Mucosa of stomach (tissue), 1 donor: ENCODE results near the gene GIGYF2.

Source experiments
- H3K27me3 ChIP-seq: one replicate; pipeline ENCODE4 v1.7.0; 2013; ENCODE audit warnings: mild to moderate bottlenecking, low read length; ENCODE audit not compliant: control insufficient read depth, insufficient read depth
- H3K36me3 ChIP-seq: one replicate; pipeline ENCODE4 v1.7.0; 2013; ENCODE audit warnings: low read length; ENCODE audit not compliant: control insufficient read depth, insufficient read depth
- H3K4me1 ChIP-seq: one replicate; pipeline ENCODE4 v1.7.0; 2013; ENCODE audit warnings: mild to moderate bottlenecking, low read length; ENCODE audit not compliant: control insufficient read depth, insufficient read depth
- H3K4me3 ChIP-seq: one replicate; pipeline ENCODE4 v1.7.0; 2013; ENCODE audit warnings: low read length
- H3K9ac ChIP-seq: one replicate; pipeline ENCODE4 v1.7.0; 2013; ENCODE audit warnings: mild to moderate bottlenecking, low read length, moderate library complexity
- H3K9me3 ChIP-seq: one replicate; pipeline ENCODE4 v1.7.0; 2013; ENCODE audit warnings: mild to moderate bottlenecking, low read length, moderate library complexity; ENCODE audit not compliant: control insufficient read depth
- donor health status: Pancreatic carcinoma.

The GIGYF2 gene

DNA sequence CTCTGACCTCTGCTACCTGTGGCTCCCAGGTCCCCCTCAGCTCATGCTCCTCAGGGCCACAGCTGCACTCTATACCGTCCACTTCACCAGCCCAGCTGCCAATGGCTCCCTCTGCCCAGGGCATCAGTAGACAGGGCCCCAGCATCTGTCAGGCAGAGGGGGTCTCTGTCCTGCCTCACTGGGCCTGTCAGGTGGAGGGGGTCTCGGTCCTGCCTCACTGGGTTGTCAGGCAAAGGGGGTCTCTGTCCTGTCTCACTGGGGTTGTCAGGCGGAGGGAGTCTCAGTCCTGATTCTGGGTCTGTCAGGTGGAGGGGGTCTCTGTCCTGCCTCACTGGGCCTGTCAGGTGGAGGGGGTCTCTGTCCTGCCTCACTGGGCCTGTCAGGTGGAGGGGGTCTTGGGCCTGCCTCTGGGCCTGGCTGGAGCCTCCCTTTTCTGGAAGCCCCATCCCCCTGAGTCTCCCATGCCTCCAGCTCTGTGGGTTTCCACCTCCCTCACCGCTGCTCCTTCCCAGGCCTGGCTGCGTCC, 192.8 kb downstream of the GIGYF2 start:
- Histone ChIP-seq H3K9ac (no peak overlapping the region), H3K4me3 (no peak overlapping the region), H3K27me3 (no peaks in the 10 kb centered on the region), H3K36me3 (no peaks in the 10 kb centered on the region), H3K4me1 (no peaks in the 10 kb centered on the region), H3K9me3 (no peaks in the 10 kb centered on the region)

DNA sequence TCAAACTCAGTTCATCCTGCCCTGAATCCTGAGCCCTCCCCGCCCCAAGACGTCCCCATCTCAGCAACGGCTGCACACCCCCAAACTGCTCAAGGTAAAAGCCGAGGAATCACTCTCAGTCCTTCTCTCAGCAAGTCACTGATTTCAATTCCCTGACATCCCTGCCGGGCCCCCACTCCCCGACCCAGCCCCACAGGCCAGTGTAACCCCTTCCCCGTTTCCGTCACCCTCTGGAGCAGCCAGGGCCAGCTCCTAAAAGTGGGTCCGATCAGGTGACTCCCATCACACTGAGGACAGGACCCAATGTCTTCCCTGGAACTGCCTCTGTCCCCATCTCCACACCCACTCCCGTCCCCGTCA, 193.4 kb downstream of the GIGYF2 start:
- Histone ChIP-seq H3K27me3 (no peaks in the 10 kb centered on the region), H3K36me3 (no peaks in the 10 kb centered on the region), H3K9ac (no peak overlapping the region), H3K4me1 (no peaks in the 10 kb centered on the region), H3K4me3 (no peak overlapping the region), H3K9me3 (no peaks in the 10 kb centered on the region)

DNA sequence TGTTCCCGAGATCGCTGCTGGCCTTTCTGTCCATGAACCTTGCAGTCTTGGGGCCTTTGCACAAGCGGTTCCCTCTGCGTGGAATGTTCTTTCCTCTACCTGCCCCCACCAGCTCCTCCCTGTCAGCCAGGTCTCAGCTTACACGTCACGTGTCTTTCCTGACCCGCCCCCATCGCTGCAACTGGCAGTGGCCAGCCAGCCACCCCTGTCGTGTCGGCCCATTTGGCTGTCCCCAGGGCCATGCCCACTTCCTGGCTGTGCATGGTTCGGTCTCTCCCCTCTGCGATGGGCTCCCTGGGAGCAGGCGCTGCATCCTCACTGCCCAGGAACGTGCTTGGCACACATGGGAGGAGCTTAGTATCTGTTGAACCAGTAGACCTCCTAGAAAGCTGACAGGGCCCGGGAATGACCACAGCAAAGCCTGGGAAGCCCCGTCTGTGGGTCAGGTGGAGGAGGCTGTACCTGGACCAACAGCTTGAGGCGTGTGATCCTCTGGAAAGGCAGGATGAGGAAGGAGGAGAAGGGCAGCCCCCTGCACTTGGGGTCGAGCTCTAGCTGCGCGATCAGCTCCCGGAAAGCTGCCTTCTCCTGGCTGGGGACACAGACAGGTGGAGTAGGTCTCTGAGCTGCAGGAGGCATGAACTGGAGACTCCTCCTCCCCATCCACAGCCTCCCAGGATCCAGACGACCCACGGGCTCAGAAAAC, 193.9 kb downstream of the GIGYF2 start:
- no peaks in the 10 kb centered on the region for H3K27me3 ChIP-seq
- no peaks in the 10 kb centered on the region for H3K9me3 ChIP-seq
- no peak overlapping the region for H3K4me3 ChIP-seq
- no peak overlapping the region for H3K9ac ChIP-seq
- H3K4me1 ChIP-seq, result no peaks in the 10 kb centered on the region
- H3K36me3 ChIP-seq, result no peaks in the 10 kb centered on the region

DNA sequence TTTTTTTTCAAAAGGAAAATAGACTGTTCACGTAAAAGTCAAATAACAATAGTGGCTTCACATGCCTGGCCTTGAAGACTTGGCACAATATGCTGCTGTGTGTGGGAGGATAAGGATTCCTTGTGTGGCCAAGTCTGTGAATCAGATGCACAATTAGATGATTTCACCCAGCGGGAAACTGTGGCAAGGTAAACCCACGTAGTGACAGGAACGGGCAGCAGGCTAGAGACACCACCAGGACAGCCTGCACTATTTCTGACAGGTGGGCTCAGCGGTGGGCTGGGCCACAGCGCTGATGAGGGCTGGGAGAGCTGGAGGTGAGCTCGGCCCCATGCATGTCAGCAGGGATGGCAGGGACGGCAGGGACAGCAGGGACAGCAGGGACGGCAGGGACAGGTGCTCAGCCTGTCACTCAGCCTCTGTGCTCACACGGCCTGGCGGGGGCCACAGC, 194.5 kb downstream of the GIGYF2 start:
- H3K4me1 ChIP-seq, result no peaks in the 10 kb centered on the region
- no peak overlapping the region for H3K9ac ChIP-seq
- H3K27me3 ChIP-seq, result no peaks in the 10 kb centered on the region
- no peaks in the 10 kb centered on the region for H3K9me3 ChIP-seq
- no peak overlapping the region for H3K4me3 ChIP-seq
- H3K36me3 ChIP-seq, result no peaks in the 10 kb centered on the region

DNA sequence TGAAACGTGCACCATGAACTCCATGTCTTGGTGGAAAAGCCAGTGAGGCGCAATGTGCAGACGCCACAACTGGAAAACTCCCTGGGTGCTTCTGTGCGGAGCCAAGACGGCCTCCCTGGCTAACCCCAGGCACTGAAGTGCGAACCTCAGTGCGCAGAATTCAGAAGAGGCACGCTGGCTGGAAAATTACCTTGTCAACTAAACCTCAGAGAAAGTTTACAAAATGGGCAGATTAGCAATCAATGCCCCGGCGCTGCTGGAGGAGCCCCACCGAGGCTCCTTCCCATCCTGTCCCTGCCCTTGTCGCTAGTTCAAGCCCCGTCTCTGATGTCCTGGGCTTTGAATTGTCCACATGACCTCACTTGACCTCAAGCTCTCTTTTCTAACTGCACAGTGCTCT, 195.1 kb downstream of the GIGYF2 start:
- Histone ChIP-seq H3K9ac (no peak overlapping the region), H3K27me3 (no peaks in the 10 kb centered on the region), H3K4me3 (no peak overlapping the region), H3K36me3 (no peaks in the 10 kb centered on the region), H3K9me3 (no peaks in the 10 kb centered on the region), H3K4me1 (no peaks in the 10 kb centered on the region)

DNA sequence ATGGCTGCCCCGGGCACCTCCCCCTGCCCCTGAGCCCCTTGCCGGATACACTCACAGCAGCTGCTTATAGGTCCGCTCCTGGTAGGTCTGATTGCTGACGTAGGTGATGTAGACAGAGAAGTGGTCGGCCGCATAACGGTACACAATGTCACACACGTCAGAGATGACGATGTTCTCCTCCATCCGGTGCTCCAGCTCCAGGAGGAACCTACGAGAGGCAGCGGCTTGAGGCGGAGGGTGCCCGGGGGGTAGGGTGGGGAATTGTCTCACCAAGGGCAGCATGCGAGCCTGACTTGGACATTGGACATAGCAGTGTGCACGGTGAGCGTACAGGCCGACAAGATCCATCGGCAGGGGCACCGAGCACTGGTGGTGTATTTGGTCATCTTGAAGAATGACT, 195.7 kb downstream of the GIGYF2 start:
- H3K36me3 ChIP-seq, result no peaks in the 10 kb centered on the region
- H3K27me3 ChIP-seq, result no peaks in the 10 kb centered on the region
- no peak overlapping the region for H3K9ac ChIP-seq
- H3K9me3 ChIP-seq, result no peaks in the 10 kb centered on the region
- H3K4me3 ChIP-seq, result no peak overlapping the region
- no peaks in the 10 kb centered on the region for H3K4me1 ChIP-seq

DNA sequence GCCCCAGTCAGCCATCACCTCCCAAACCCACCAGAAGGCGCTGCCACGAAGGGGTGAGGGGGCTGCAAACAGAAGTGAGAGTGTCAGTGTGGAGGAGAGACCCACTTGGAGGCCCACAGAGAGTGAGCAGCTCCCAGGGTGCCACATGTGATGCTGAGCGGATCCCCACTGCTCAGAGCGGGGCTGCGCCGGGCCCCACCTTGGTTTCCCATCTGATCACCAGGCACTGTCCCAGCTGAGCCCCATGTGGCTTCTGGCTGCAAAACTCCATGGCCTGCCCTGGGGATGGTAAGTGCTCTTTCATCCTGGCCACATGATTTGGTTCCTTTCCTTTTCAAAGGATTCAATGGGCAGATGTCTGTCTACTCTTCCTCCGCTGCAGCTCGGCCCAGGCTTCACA, 196.7 kb downstream of the GIGYF2 start:
- Histone ChIP-seq H3K9me3 (no peaks in the 10 kb centered on the region), H3K4me3 (no peak overlapping the region), H3K36me3 (no peaks in the 10 kb centered on the region), H3K4me1 (no peaks in the 10 kb centered on the region), H3K9ac (no peak overlapping the region), H3K27me3 (no peaks in the 10 kb centered on the region)

DNA sequence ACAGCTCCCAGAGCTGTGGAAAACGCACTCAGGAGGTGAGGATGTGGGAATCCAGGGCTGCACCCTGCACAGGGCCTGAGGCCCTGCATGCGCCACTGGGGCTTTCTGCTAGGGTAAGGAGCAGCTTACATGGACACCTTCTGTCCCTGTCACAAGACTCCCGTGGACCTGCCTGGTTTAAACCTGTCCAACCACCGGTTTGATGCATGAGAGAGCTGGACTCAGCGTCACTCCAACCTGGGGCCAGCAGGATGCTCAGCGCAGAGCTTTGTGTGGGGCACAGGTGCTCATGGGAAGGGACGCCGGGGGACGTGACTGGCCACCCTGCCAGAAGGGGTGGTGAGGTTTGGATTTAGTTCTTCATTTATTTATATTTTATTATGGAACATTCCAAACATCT, 197.1 kb downstream of the GIGYF2 start:
- H3K27me3 ChIP-seq, result no peaks in the 10 kb centered on the region
- no peaks in the 10 kb centered on the region for H3K36me3 ChIP-seq
- no peak overlapping the region for H3K9ac ChIP-seq
- no peaks in the 10 kb centered on the region for H3K9me3 ChIP-seq
- no peaks in the 10 kb centered on the region for H3K4me1 ChIP-seq
- no peak overlapping the region for H3K4me3 ChIP-seq

DNA sequence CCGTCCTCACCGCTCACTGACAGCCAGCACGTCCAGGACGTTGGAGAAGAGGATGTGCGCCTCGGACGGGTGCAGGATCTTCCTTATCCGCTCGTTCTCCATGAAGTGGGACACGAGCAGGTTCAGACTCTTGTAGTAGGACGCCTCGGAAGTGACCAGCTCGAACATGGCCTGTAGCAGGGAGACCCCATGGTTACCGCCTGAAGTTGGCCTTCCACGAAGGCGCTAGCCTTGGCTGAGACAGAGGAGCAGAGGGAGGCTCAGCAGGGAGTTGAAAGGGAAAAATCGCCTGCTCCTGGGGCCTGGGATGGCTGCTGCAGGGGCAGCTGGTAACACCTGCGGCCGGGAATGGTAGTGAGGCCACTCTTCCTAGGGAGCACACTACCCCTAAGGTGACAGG, 197.6 kb downstream of the GIGYF2 start:
- Histone ChIP-seq H3K4me3 (no peak overlapping the region), H3K9me3 (no peaks in the 10 kb centered on the region), H3K9ac (no peak overlapping the region), H3K36me3 (no peaks in the 10 kb centered on the region), H3K4me1 (no peaks in the 10 kb centered on the region), H3K27me3 (no peaks in the 10 kb centered on the region)

DNA sequence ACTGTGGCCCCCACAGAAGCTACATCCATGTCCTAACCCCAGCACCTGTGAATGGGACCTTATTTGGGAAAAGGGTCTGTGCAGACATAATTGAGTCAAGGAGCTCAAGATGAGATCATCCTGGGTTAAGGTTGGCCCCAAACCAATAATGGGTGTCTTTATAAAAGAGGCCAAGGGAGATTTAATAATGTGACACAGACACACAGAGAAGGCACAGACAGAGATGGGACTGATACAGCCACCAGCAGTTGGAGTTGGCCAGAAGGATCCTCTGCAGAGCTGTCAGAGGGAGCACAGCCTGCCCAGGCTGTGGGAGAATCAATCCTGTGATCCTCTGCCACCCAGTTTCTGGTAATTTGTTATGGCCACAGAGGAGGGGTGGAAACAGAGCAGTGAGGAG, 199.0 kb downstream of the GIGYF2 start:
- H3K9ac ChIP-seq, result no peak overlapping the region
- no peaks in the 10 kb centered on the region for H3K9me3 ChIP-seq
- H3K27me3 ChIP-seq, result no peaks in the 10 kb centered on the region
- no peaks in the 10 kb centered on the region for H3K36me3 ChIP-seq
- no peak overlapping the region for H3K4me3 ChIP-seq
- no peaks in the 10 kb centered on the region for H3K4me1 ChIP-seq

DNA sequence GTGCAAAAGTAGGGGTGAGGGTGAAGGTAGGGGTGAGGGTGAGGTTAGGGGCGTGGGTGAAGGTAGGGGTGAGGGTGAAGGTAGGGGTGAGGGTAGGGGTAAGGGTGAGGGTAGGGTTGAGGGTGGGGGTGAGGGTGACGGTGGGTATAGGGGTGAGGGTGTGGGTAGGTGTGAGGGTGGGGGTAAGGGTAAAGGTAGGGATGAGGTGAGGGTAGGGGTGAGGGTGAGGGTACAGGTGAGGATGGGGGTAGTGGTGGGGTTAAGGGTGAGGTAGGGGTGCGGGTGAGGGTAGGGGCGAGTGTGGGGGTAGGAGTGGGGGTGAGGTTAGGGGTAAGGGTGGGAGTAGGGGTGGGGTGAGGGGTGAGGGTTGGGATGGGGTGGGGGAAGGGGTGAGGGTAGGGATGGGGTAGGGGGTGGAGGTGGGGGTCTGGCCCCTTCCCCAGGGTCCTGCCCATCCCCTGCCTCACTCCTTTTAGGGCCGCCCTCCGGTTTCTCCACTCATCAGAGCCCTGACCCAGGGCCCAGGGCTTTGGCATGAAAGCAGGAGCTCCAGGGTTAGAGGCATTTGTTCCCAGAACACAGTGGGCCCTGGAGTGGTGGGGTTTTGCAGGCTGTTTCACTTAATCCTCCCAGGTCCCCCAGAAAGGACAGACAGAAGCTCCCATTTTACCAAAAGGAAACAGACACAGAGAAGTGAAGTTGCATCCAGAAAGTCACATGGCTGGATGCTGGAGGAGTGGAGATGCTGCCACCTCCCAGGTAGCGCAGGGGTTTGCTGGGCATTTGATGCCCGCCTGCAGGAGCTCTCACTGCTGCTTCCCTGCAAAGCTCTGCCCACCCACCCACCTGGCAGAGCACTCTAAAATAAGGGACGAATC, 199.8 kb downstream of the GIGYF2 start:
- Histone ChIP-seq H3K9ac (no peak overlapping the region), H3K9me3 (no peaks in the 10 kb centered on the region), H3K4me3 (no peak overlapping the region), H3K4me1 (no peaks in the 10 kb centered on the region), H3K27me3 (no peaks in the 10 kb centered on the region), H3K36me3 (no peaks in the 10 kb centered on the region)

DNA sequence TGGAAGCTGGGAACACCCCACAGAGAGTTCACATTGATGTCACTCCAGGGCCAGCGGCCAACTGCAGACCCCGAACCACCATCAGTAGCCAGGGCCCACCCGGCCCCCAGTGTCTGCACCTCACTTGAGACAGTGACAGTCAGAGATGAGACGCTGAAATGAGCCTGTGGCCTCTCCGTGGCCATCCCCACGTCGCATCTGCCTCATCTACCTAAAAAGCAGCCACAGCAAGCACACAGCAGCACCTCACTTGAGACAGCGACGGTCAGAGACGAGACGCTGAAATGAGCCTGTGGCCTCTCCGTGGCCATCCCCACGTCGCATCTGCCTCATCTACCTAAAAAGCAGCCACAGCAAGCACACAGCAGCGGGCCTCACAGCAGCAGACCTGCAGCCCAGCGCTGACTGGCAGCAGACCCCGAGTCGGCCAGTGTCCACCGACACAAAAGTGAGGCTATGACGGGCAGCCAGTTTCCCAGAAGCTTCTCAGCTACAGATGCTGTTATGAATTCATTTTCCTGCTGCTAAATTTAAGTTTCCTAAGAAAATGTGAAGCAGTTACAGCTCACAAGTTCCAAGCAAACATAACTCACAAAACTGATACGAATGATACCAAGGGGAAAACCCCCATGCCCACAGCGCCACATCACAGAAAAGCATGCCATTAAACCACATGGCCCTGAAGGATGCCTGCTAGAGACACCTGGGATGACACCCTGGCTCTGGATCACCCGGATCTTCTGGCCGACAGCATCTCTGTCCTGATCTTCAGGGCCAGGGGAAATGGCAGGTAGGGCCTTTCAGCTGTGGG, 200.7 kb downstream of the GIGYF2 start:
- H3K36me3 ChIP-seq, result no peaks in the 10 kb centered on the region
- H3K9me3 ChIP-seq, result no peaks in the 10 kb centered on the region
- H3K9ac ChIP-seq, result no peak overlapping the region
- no peak overlapping the region for H3K4me3 ChIP-seq
- H3K27me3 ChIP-seq, result no peaks in the 10 kb centered on the region
- H3K4me1 ChIP-seq, result no peaks in the 10 kb centered on the region
